ENCODE data around the gene FEM1C. TPM values are rescaled to one million over a fixed set of nuclear protein-coding genes. Genes with fewer than 3 reads are reported as not detected.

The FEM1C gene
- total and polyA plus RNA-seq, 5 donors = 8.4 to 29.5 (median 20.7) TPM

DNA sequence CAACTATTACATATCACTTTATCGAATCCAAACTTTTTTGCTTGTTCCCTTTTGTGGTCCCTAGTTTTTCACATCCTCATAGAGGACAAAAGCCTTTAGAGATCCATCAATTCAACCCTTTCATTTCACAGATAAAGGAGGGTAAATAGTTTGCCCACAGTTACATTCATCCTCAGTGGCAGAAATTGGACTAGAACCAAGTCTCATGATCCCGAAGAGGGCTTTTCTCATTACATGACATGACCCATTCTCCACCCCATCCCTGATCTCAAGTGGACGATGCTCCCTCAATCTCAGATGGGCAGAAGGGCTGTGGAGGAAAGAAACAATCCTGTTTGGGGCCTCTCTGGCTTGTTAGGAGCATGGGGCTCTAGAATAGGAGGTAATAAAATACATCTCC is 34.6 kb upstream of the FEM1C start:
- Histone ChIP-seq H3K27ac (ENCODE audit: low read length) (no peak overlapping the region), H3K9me3 (ENCODE audit: control insufficient read depth, low read length) (no peaks in the 10 kb centered on the region), H3K4me1 (ENCODE audit: control insufficient read depth, insufficient read depth, low read length) (peaks cover 3% of the 10 kb centered on the region), H3K4me3 (ENCODE audit: low read length) (no peak overlapping the region), H3K27me3 (ENCODE audit: control insufficient read depth, insufficient read depth) (no peaks in the 10 kb centered on the region)
- ATAC-seq = no peak
- WGBS = 80% methylated on average over 3 of the region's 3 CpGs
- DNase-seq = no peak
- intact Hi-C loops (cut with DNase I) = loop anchor here in 3 of 4 donors (5.0 to 10.0 kb wide), 3 partner anchors 202 to 267 kb away; no protein-coding TSS in a partner anchor

DNA sequence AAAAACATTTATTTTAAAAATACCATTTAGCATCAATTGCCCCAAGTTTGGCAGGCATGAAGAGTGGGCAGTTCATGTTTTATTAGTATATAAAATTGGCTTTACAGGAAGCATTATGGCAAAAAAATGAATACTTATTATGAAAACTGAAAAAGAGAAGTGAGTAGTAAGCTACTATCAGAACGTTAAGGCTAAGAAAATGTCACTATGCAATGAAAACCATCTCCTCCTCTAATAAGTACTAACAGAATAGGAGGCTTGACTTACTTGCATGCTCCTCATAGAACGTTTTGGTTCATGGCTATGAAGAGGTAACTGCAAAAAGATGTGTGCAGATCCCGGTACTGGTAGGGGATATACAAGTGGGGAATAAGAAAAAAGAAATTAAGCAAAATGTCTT is 34.1 kb upstream of the FEM1C start:
- 84% methylated on average over 3 of the region's 3 CpGs for WGBS
- no peak overlapping the region for H3K4me3 ChIP-seq (ENCODE audit: low read length)
- peaks cover 3% of the 10 kb centered on the region for H3K4me1 ChIP-seq (ENCODE audit: control insufficient read depth, insufficient read depth, low read length)
- no peak overlapping the region for H3K27ac ChIP-seq (ENCODE audit: low read length)
- no peak for ATAC-seq
- intact Hi-C loops (cut with DNase I) = loop anchor here in 3 of 4 donors (5.0 to 10.0 kb wide), 3 partner anchors 201 to 266 kb away; no protein-coding TSS in a partner anchor
- H3K9me3 ChIP-seq (ENCODE audit: control insufficient read depth, low read length) = no peaks in the 10 kb centered on the region
- H3K27me3 ChIP-seq (ENCODE audit: control insufficient read depth, insufficient read depth) = no peaks in the 10 kb centered on the region
- DNase-seq = no peak

DNA sequence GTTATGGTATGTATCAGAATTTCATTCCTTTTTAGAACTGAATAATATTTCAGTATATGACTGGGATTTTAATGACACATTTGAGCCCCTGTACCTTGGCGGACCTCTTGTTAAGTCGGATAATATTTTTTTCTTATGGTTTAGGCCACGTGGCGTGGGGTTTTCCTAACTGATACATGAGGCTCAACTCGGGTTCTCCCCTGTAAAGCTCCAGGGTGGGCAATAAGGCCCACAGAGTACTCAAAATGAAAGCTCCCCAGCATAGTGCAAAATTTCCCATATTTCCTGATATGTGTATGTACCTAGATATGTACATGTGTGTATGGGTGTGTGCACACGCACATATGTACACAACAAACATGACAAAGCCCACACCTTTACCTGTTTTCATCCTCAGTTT is 33.2 kb upstream of the FEM1C start:
- no peak for ATAC-seq
- Histone ChIP-seq H3K27ac (ENCODE audit: low read length) (no peak overlapping the region), H3K4me3 (ENCODE audit: low read length) (no peak overlapping the region), H3K9me3 (ENCODE audit: control insufficient read depth, low read length) (no peaks in the 10 kb centered on the region), H3K27me3 (ENCODE audit: control insufficient read depth, insufficient read depth) (no peaks in the 10 kb centered on the region), H3K4me1 (ENCODE audit: control insufficient read depth, insufficient read depth, low read length) (no peaks in the 10 kb centered on the region)
- DNase-seq = no peak
- intact Hi-C loops (cut with DNase I) = loop anchor here in 3 of 4 donors (5.0 to 10.0 kb wide), 3 partner anchors 200 to 265 kb away; no protein-coding TSS in a partner anchor
- 95% methylated on average over 6 of the region's 6 CpGs for WGBS

DNA sequence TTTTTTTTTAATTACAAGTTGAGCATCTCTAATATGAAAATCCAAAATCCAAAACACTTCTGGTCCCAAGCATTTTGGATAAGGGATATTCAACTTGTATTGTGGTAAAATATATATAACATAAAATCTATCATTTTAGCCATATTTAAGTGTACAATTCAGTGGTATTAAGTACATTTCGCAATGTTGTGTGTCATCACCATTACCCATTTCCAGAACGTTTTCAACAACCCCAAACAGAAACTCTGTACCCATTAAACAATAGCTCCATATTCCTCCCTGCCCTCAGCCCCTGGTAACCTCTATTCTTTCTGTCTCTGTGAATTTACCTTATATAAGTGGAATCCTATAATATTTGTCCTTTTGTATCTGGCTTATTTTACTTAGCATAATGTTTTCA is 32.8 kb upstream of the FEM1C start:
- ATAC-seq (no peak), DNase-seq (no peak)
- WGBS = 85% methylated on average over 2 of the region's 2 CpGs
- Histone ChIP-seq H3K9me3 (ENCODE audit: control insufficient read depth, low read length) (no peaks in the 10 kb centered on the region), H3K27ac (ENCODE audit: low read length) (no peak overlapping the region), H3K4me1 (ENCODE audit: control insufficient read depth, insufficient read depth, low read length) (no peaks in the 10 kb centered on the region), H3K4me3 (ENCODE audit: low read length) (no peak overlapping the region), H3K27me3 (ENCODE audit: control insufficient read depth, insufficient read depth) (no peaks in the 10 kb centered on the region)
- intact Hi-C loops (cut with DNase I) = loop anchor here in 3 of 4 donors (5.0 to 10.0 kb wide), 3 partner anchors 200 to 265 kb away; no protein-coding TSS in a partner anchor

DNA sequence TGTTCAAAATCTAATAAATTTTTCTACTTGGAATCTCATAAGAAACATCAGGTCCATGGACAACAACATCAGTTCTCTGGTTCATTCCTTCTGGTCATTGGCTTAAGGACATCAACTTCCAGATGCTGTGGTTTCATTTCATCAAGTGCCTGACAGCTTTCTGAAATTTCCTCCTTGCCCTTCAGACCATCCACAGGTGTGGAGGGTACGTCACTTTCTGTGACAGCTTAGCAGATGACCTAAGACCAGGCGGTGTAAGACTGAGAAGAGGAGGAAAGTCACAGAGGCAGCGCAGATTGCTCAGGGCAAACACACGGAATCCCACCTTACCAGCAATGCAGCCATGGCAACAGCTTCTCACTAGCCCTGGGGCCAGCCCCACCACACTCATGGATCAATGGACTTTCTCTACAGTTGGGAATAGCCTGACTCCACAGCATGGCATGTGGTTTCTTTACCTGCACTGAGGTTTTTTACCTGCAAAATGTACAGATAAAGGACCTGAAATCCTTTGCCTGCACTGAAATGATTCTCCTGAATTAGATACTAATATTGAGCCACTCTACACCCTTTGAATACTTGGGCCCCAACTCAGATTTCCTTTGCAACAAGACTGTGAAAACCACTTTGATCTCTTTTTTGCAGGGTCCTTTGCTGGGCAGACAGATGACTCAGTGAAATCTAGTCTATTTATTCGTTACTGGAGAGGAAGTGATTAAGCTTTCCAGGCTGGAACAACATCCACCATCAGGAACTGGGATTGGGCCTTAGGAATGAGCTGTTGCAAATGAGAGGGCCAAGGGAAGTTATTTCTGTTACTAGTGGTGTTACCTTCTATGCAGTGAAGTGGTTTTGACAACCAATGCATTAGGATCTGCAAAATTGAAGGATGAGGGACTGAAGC is 30.8 kb upstream of the FEM1C start:
- 80% methylated on average over 5 of the region's 5 CpGs for WGBS
- Histone ChIP-seq H3K4me3 (ENCODE audit: low read length) (no peak overlapping the region), H3K27ac (ENCODE audit: low read length) (no peak overlapping the region), H3K9me3 (ENCODE audit: control insufficient read depth, low read length) (no peaks in the 10 kb centered on the region), H3K27me3 (ENCODE audit: control insufficient read depth, insufficient read depth) (no peaks in the 10 kb centered on the region), H3K4me1 (ENCODE audit: control insufficient read depth, insufficient read depth, low read length) (no peaks in the 10 kb centered on the region)
- intact Hi-C loops (cut with DNase I) = loop anchor here in 3 of 4 donors (5.0 to 10.0 kb wide), 3 partner anchors 198 to 263 kb away; no protein-coding TSS in a partner anchor
- DNase-seq = no peak
- no peak for ATAC-seq

DNA sequence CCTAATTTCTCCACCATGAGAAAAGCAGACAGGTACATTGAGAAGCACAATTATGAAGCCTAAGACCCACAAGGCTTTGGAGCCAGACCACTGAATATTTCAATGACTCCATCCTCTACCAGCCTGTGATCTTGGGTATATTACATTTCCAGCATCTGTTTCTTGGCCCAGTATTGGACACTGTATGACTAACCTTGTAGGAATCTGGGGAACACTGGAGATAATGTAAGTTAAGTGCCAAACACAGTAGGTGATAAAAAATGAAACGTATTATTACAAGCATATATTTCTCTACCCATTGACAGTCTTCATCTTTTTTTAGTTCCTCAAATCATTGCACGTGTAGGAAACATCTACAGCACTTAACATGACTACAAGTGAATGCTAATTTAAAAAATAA is 28.6 kb upstream of the FEM1C start:
- ATAC-seq (no peak), DNase-seq (no peak)
- H3K4me3 ChIP-seq (ENCODE audit: low read length) = no peak overlapping the region
- H3K27me3 ChIP-seq (ENCODE audit: control insufficient read depth, insufficient read depth) = no peaks in the 10 kb centered on the region
- H3K27ac ChIP-seq (ENCODE audit: low read length) = no peak overlapping the region
- intact Hi-C loops (cut with DNase I) = loop anchor here in 2 of 4 donors (5.0 to 10.0 kb wide), 3 partner anchors 196 to 261 kb away; no protein-coding TSS in a partner anchor
- no peaks in the 10 kb centered on the region for H3K4me1 ChIP-seq (ENCODE audit: control insufficient read depth, insufficient read depth, low read length)
- 61% methylated on average over 2 of the region's 2 CpGs for WGBS
- no peaks in the 10 kb centered on the region for H3K9me3 ChIP-seq (ENCODE audit: control insufficient read depth, low read length)

DNA sequence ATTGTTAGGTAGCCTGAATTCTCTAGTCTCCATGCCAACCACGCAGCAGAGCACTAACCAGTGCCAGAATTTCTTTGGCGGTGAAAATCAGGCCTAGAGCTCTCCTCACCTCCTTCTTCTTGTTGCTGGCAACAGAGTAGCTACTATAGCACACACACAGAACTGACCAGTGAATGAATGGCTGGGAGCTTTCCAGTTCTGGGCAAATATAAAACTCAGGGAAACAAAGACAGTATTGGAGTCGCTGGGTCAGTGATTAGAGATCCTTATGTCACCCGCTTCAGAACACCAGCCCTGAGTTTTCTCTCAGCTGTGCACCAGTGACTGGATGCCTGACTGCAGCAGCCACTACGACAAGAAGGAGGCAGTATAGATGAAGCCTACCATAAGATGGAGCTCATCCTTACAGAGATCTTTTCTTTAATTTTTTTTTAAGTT is 26.9 kb upstream of the FEM1C start:
- intact Hi-C loops (cut with DNase I) = loop anchor here in 2 of 4 donors (5.0 to 10.0 kb wide), 3 partner anchors 194 to 259 kb away; no protein-coding TSS in a partner anchor
- Histone ChIP-seq H3K27ac (ENCODE audit: low read length) (no peak overlapping the region), H3K9me3 (ENCODE audit: control insufficient read depth, low read length) (no peaks in the 10 kb centered on the region), H3K4me3 (ENCODE audit: low read length) (no peak overlapping the region), H3K4me1 (ENCODE audit: control insufficient read depth, insufficient read depth, low read length) (no peaks in the 10 kb centered on the region), H3K27me3 (ENCODE audit: control insufficient read depth, insufficient read depth) (no peaks in the 10 kb centered on the region)
- 49% methylated on average over 5 of the region's 5 CpGs for WGBS
- DNase-seq (peak in 2 of 3 donors; percentile 17 to 28), ATAC-seq (peak; percentile 88 to 94)

DNA sequence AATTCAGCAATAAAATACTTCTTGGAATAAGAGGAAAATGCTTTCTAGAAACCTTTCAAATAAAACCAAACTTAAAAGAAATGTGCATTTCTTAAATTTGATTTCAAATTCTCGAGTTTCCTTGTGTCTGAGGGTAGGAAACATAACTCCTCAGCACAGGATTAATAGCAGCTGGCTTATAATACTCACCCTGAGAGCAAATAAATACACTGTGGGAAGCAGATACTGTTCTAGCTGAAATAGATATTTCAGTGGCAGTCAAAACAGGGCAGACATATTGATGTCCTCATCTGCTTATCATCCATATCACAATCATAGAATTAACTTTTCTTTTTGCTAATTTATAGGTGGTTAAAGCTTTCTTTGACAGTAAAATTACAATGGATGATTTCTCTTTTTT is 24.1 kb upstream of the FEM1C start:
- Histone ChIP-seq H3K27me3 (ENCODE audit: control insufficient read depth, insufficient read depth) (no peaks in the 10 kb centered on the region), H3K4me3 (ENCODE audit: low read length) (no peak overlapping the region), H3K4me1 (ENCODE audit: control insufficient read depth, insufficient read depth, low read length) (no peaks in the 10 kb centered on the region), H3K27ac (ENCODE audit: low read length) (no peak overlapping the region), H3K9me3 (ENCODE audit: control insufficient read depth, low read length) (no peaks in the 10 kb centered on the region)
- intact Hi-C loops (cut with DNase I) = no loop called here
- WGBS = 91% methylated on average over 1 of the region's 1 CpG
- DNase-seq (no peak), ATAC-seq (no peak)

DNA sequence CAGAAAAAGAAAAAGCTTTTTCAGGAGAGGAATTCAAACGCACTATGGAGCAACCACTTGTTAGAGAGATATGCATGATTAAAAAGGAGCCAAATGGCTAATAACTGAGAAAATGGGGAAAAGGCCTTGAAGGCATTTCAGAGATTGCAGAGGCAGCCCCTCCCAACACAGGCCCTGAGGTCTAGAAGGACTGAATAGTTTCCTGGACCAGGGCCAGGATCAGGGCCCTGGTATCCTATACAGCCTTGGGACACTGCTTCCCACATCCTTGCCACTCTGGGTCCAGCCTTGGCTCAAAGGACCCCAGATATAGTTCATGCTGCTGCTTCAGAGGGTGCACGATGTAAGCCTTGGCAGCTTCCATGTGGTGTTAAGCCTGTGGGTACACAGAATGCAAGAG is 20.7 kb upstream of the FEM1C start:
- H3K4me1 ChIP-seq (ENCODE audit: control insufficient read depth, insufficient read depth, low read length) = no peaks in the 10 kb centered on the region
- no peak overlapping the region for H3K27ac ChIP-seq (ENCODE audit: low read length)
- intact Hi-C loops (cut with DNase I) = no loop called here
- no peaks in the 10 kb centered on the region for H3K27me3 ChIP-seq (ENCODE audit: control insufficient read depth, insufficient read depth)
- WGBS = 67% methylated on average over 2 of the region's 2 CpGs
- H3K4me3 ChIP-seq (ENCODE audit: low read length) = no peak overlapping the region
- ATAC-seq (peak; percentile 39 to 50), DNase-seq (no peak)
- no peaks in the 10 kb centered on the region for H3K9me3 ChIP-seq (ENCODE audit: control insufficient read depth, low read length)

DNA sequence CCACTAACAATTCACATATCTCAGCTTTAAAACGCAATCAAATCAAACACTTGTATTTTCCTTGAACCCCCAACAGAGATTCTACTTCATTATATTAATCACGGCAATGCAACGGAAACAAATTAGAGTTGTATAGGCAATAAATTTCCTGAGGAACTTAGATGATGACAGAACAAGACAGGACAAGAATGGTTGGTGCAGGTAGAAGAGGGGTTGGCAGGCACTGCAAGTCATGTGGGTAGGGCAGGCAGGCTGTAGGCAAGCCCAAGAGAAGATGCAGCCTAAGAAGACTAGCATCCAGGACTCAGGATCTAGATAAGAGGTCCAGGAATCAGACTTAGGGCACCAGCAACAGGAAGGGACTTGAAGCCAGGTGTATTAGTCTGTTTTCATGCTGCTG is 16.6 kb upstream of the FEM1C start:
- peaks cover 5% of the 10 kb centered on the region for H3K4me1 ChIP-seq (ENCODE audit: control insufficient read depth, insufficient read depth, low read length)
- H3K4me3 ChIP-seq (ENCODE audit: low read length) = no peak overlapping the region
- DNase-seq (no peak), ATAC-seq (no peak)
- no peaks in the 10 kb centered on the region for H3K9me3 ChIP-seq (ENCODE audit: control insufficient read depth, low read length)
- WGBS = 94% methylated on average over 3 of the region's 3 CpGs
- H3K27ac ChIP-seq (ENCODE audit: low read length) = no peak overlapping the region
- no peaks in the 10 kb centered on the region for H3K27me3 ChIP-seq (ENCODE audit: control insufficient read depth, insufficient read depth)
- intact Hi-C loops (cut with DNase I) = no loop called here

DNA sequence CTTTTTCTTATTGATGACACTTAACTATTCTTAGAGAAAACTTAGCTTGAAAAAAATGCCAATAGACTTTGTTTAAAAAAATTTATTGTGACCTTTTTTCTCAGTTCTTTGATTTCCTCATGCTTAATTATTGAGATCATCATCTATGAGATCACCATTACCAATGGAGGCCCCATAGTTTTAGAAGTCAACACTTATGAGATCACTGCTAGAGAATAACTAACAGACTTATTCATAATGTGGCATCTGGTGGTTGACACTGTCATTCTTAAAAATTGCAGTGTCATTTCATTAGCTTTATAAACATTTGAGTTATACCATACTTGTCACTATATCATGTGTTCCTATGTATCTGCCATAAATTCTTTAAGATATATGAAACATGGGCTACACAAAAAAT is 14.9 kb upstream of the FEM1C start:
- H3K9me3 ChIP-seq (ENCODE audit: control insufficient read depth, low read length) = no peaks in the 10 kb centered on the region
- intact Hi-C loops (cut with DNase I) = no loop called here
- H3K27me3 ChIP-seq (ENCODE audit: control insufficient read depth, insufficient read depth) = no peaks in the 10 kb centered on the region
- DNase-seq (no peak), ATAC-seq (no peak)
- peaks cover 5% of the 10 kb centered on the region for H3K4me1 ChIP-seq (ENCODE audit: control insufficient read depth, insufficient read depth, low read length)
- no peak overlapping the region for H3K27ac ChIP-seq (ENCODE audit: low read length)
- H3K4me3 ChIP-seq (ENCODE audit: low read length) = no peak overlapping the region
